Mesendoderm (in vitro differentiated cells): ENCODE data around the gene TMIGD3.

Experiments used
- DNase-seq: peaks from one replicate; pipeline ENCODE4 v3.0.0; 2013
- H2AK5ac ChIP-seq: 2 replicates; pipeline ENCODE4 v1.6.1; 2013; ENCODE audit warnings: low read length, inconsistent platforms
- H2BK120ac ChIP-seq: 2 replicates; pipeline ENCODE4 v1.6.1; 2013; ENCODE audit warnings: low read depth, mild to moderate bottlenecking, low read length, moderate library complexity, mixed read lengths
- H2BK15ac ChIP-seq: replicated peaks from 2 replicates; pipeline ENCODE4 v1.6.1; 2013; ENCODE audit warnings: low read depth, mild to moderate bottlenecking, moderate library complexity
- H2BK5ac ChIP-seq: 2 replicates; pipeline ENCODE4 v1.6.1; 2013; ENCODE audit warnings: low read length, inconsistent platforms
- H3K18ac ChIP-seq: 2 replicates; pipeline ENCODE4 v1.6.1; 2013; ENCODE audit warnings: mild to moderate bottlenecking, low read length, mixed read lengths
- H3K23ac ChIP-seq: one replicate; pipeline ENCODE4 v1.6.1; 2013; ENCODE audit warnings: low read length
- H3K27ac ChIP-seq: 2 replicates; pipeline ENCODE4 v1.5.1; 2013; ENCODE audit warnings: low read depth, mild to moderate bottlenecking, inconsistent platforms, low read length, moderate library complexity
- H3K27me3 ChIP-seq: 2 replicates; pipeline ENCODE4 v1.6.1; 2013; ENCODE audit warnings: low read length, control low read depth, mild to moderate bottlenecking, inconsistent platforms; ENCODE audit not compliant: insufficient read depth, poor library complexity
- H3K36me3 ChIP-seq: 2 replicates; pipeline ENCODE4 v1.6.1; 2013; ENCODE audit warnings: low read length, inconsistent platforms; ENCODE audit not compliant: control insufficient read depth, insufficient read depth
- H3K4ac ChIP-seq: one replicate; pipeline ENCODE4 v1.6.1; 2013; ENCODE audit warnings: low read depth, mild to moderate bottlenecking, low read length, moderate library complexity
- H3K4me1 ChIP-seq: 2 replicates; pipeline ENCODE4 v1.6.1; 2013; ENCODE audit warnings: low read depth, low read length, inconsistent platforms; ENCODE audit not compliant: control insufficient read depth
- H3K4me2 ChIP-seq: 2 replicates; pipeline ENCODE4 v1.6.1; 2013; ENCODE audit warnings: low read length
- H3K4me3 ChIP-seq: 2 replicates; pipeline ENCODE4 v1.5.1; 2013; ENCODE audit warnings: mild to moderate bottlenecking, low read length
- H3K56ac ChIP-seq: one replicate; pipeline ENCODE4 v1.6.1; 2013; ENCODE audit warnings: low read length
- H3K79me1 ChIP-seq: 2 replicates; pipeline ENCODE4 v1.6.1; 2013; ENCODE audit warnings: low read length, inconsistent platforms
- H3K79me2 ChIP-seq: 2 replicates; pipeline ENCODE4 v1.6.1; 2013; ENCODE audit warnings: mild to moderate bottlenecking, low read length; ENCODE audit not compliant: control insufficient read depth, insufficient read depth
- H3K9ac ChIP-seq: 2 replicates; pipeline ENCODE4 v1.6.1; 2013; ENCODE audit warnings: low read length, inconsistent platforms
- H4K5ac ChIP-seq: one replicate; pipeline ENCODE4 v1.6.1; 2013; ENCODE audit warnings: low read length
- H4K8ac ChIP-seq: one replicate; pipeline ENCODE4 v1.6.1; 2013; ENCODE audit warnings: low read depth, mild to moderate bottlenecking, control low read depth, low read length, moderate library complexity
- WGBS: extraction: QIAGEN DNeasy Blood & Tissue Kit; methylation state at CpG from one replicate; pipeline ENCODE4 v1.1.7; 2013; ENCODE audit warnings: low lambda C conversion rate, missing lambda C conversion rate; ENCODE audit not compliant: insufficient coverage; ENCODE audit errors: extremely low coverage; 5-methylcytosine and 5-hydroxymethylcytosine counted together

TMIGD3 gene

GRCh38 chr1:111520053-111520452 is 16.6 kb upstream of the TMIGD3 start:
- Histone ChIP-seq H3K9ac (no peak overlapping the region), H4K8ac (no peak overlapping the region), H3K27me3 (no peaks in the 10 kb centered on the region), H3K4me2 (no peak overlapping the region), H3K4me3 (no peak overlapping the region), H2BK5ac (no peak overlapping the region), H3K18ac (no peak overlapping the region), H2AK5ac (no peak overlapping the region), H3K56ac (no peak overlapping the region), H3K79me2 (no peaks in the 10 kb centered on the region), H3K36me3 (no peaks in the 10 kb centered on the region), H3K27ac (no peak overlapping the region), H2BK15ac (no peak overlapping the region), H3K4ac (no peak overlapping the region), H4K5ac (no peak overlapping the region), H3K23ac (no peak overlapping the region), H2BK120ac (no peak overlapping the region), H3K4me1 (no peaks in the 10 kb centered on the region), H3K79me1 (no peaks in the 10 kb centered on the region)
- no peak for DNase-seq
- no CpG with 5 or more reads among the region's 3 CpGs for WGBS

GRCh38 chr1:111517469-111518225 is 14.2 kb upstream of the TMIGD3 start:
- H4K8ac ChIP-seq = no peak overlapping the region
- no peaks in the 10 kb centered on the region for H3K4me1 ChIP-seq
- no peak overlapping the region for H3K9ac ChIP-seq
- no peaks in the 10 kb centered on the region for H3K27me3 ChIP-seq
- H3K23ac ChIP-seq = no peak overlapping the region
- H3K79me2 ChIP-seq = no peaks in the 10 kb centered on the region
- no peaks in the 10 kb centered on the region for H3K79me1 ChIP-seq
- H3K4me3 ChIP-seq = no peak overlapping the region
- H3K18ac ChIP-seq = no peak overlapping the region
- H3K4me2 ChIP-seq = no peak overlapping the region
- no peak overlapping the region for H4K5ac ChIP-seq
- no peak overlapping the region for H2BK15ac ChIP-seq
- no peak overlapping the region for H3K56ac ChIP-seq
- no CpG with 5 or more reads among the region's 1 CpG for WGBS
- no peak overlapping the region for H3K4ac ChIP-seq
- H2AK5ac ChIP-seq = no peak overlapping the region
- H3K27ac ChIP-seq = no peak overlapping the region
- no peaks in the 10 kb centered on the region for H3K36me3 ChIP-seq
- no peak overlapping the region for H2BK5ac ChIP-seq
- no peak for DNase-seq
- H2BK120ac ChIP-seq = no peak overlapping the region

- Histone ChIP-seq H3K4me2 (no peak overlapping the region), H3K79me1 (no peaks in the 10 kb centered on the region), H3K4me3 (no peak overlapping the region), H3K56ac (peak overlapping the region; percentile 12), H3K18ac (no peak overlapping the region), H3K9ac (no peak overlapping the region), H4K5ac (no peak overlapping the region), H3K23ac (no peak overlapping the region), H3K36me3 (no peaks in the 10 kb centered on the region), H3K79me2 (no peaks in the 10 kb centered on the region), H3K27ac (no peak overlapping the region), H3K4me1 (no peaks in the 10 kb centered on the region), H2AK5ac (no peak overlapping the region), H3K27me3 (no peaks in the 10 kb centered on the region), H2BK5ac (no peak overlapping the region), H4K8ac (no peak overlapping the region), H2BK15ac (no peak overlapping the region), H3K4ac (no peak overlapping the region), H2BK120ac (no peak overlapping the region)
- no CpG with 5 or more reads among the region's 13 CpGs for WGBS
- DNase-seq = peak; percentile 92
Observed at GRCh38 chr1:111516005-111516535, 12.6 kb upstream of the TMIGD3 start.

GRCh38 chr1:111515291-111516004 is 12.0 kb upstream of the TMIGD3 start:
- H3K79me1 ChIP-seq = no peaks in the 10 kb centered on the region
- no peak overlapping the region for H2BK120ac ChIP-seq
- H3K27ac ChIP-seq = no peak overlapping the region
- H3K4me1 ChIP-seq = no peaks in the 10 kb centered on the region
- no peak overlapping the region for H3K4ac ChIP-seq
- no peak overlapping the region for H4K5ac ChIP-seq
- no peaks in the 10 kb centered on the region for H3K27me3 ChIP-seq
- H3K36me3 ChIP-seq = no peaks in the 10 kb centered on the region
- no peak overlapping the region for H3K18ac ChIP-seq
- no peak for DNase-seq
- H3K56ac ChIP-seq = no peak overlapping the region
- H3K4me2 ChIP-seq = no peak overlapping the region
- H2BK15ac ChIP-seq = no peak overlapping the region
- WGBS = no CpG with 5 or more reads among the region's 40 CpGs
- no peak overlapping the region for H2AK5ac ChIP-seq
- H3K9ac ChIP-seq = no peak overlapping the region
- no peak overlapping the region for H3K23ac ChIP-seq
- no peak overlapping the region for H3K4me3 ChIP-seq
- no peaks in the 10 kb centered on the region for H3K79me2 ChIP-seq
- no peak overlapping the region for H4K8ac ChIP-seq
- H2BK5ac ChIP-seq = no peak overlapping the region

GRCh38 chr1:111513410-111514020 is 10.1 kb upstream of the TMIGD3 start:
- Histone ChIP-seq H3K23ac (no peak overlapping the region), H3K56ac (no peak overlapping the region), H3K4me1 (no peaks in the 10 kb centered on the region), H3K79me2 (no peaks in the 10 kb centered on the region), H3K36me3 (no peaks in the 10 kb centered on the region), H3K4me2 (no peak overlapping the region), H3K79me1 (no peaks in the 10 kb centered on the region), H3K27me3 (no peaks in the 10 kb centered on the region), H2BK15ac (no peak overlapping the region), H2BK120ac (no peak overlapping the region), H3K18ac (no peak overlapping the region), H3K4ac (no peak overlapping the region), H4K8ac (no peak overlapping the region), H4K5ac (no peak overlapping the region), H2AK5ac (no peak overlapping the region), H2BK5ac (no peak overlapping the region), H3K4me3 (no peak overlapping the region), H3K27ac (no peak overlapping the region), H3K9ac (no peak overlapping the region)
- WGBS = no CpG with 5 or more reads among the region's 8 CpGs
- DNase-seq = no peak
